Measurements from ENCODE around the gene TGFBR3.

- no peak for TF ChIP-seq POLR2AphosphoS5 (IDR thresholded peaks at IDR 0.05; ENCODE audit: low read depth, low read length)
- TF ChIP-seq TAF1 (IDR thresholded peaks at IDR 0.05; ENCODE audit: borderline replicate concordance, insufficient read depth, low read length): no peak
- no peak for TF ChIP-seq SIN3A (IDR thresholded peaks at IDR 0.05; ENCODE audit: borderline replicate concordance, insufficient read depth, low read length)
- no peak for TF ChIP-seq REST (IDR thresholded peaks at IDR 0.05; ENCODE audit: insufficient read depth in 1 of 2, low read depth in 2 of 2, low read length in 2 of 2)
- TF ChIP-seq FOXP2 (optimal IDR thresholded peaks at IDR 0.05; ENCODE audit: borderline replicate concordance, extremely low read depth, extremely low read length, insufficient read depth): no peak
Observed at GRCh38 chr1:91778964-91779363, 107.0 kb downstream of the TGFBR3 start.
